SK-N-SH (cell line): ENCODE measurements around the gene KIF6. TPM values are rescaled to one million over a fixed set of nuclear protein-coding genes. Genes with fewer than 3 reads are reported as not detected.
"Not testable (repeated sequence)": the region's sequence is repeated elsewhere in the genome, so short reads cannot be mapped to it uniquely, and the experiment has no call there.

Experiments
- CTCF ChIA-PET: fragments of 300-600, 350-600 bp; formaldehyde crosslinking; extraction: SDS; loops from one replicate; lab custom pipeline; 2021; lab: Yijun Ruan, JAX
- POLR2A ChIA-PET: fragments of 350-600 bp; sonication (Branson Sonifier 250); formaldehyde crosslinking; extraction: SDS; loops from one replicate; lab custom pipeline; 2020; ENCODE audit warnings: antibody characterized with exemption, inconsistent platforms; lab: Yijun Ruan, JAX
- DNase-seq: peaks from one replicate; pipeline ENCODE4 v3.0.0; 2012
- H2AFZ ChIP-seq: fragments of 200-600 bp; sonication (generic); 2 replicates; pipeline ENCODE4 v1.8.1; 2016; ENCODE audit warnings: antibody characterized with exemption, mild to moderate bottlenecking, low read depth
- H3F3A ChIP-seq: fragments of 200-600 bp; sonication (generic); replicated peaks from 2 replicates; pipeline ENCODE3; 2016; ENCODE audit warnings: antibody characterized with exemption, mild to moderate bottlenecking; ENCODE audit not compliant: insufficient read depth
- H3K27ac ChIP-seq, 2 experiments: fragments of 200-500 bp in 1 of 2; fragments of 200-600 bp in 1 of 2; sonication (Bioruptor generic) in 1 of 2; sonication (generic), shearing (Covaris generic) in 1 of 2; 2 replicates each; pipeline versions ENCODE4 v1.5.1 to v1.6.1; 2014 to 2016; ENCODE audit warnings: low read depth in 2 of 2, inconsistent platforms in 1 of 2, low read length in 1 of 2, mild to moderate bottlenecking in 1 of 2, mixed read lengths in 1 of 2
- H3K27me3 ChIP-seq: fragments of 200-600 bp; sonication (generic), shearing (Covaris generic); 2 replicates; pipeline ENCODE4 v1.6.1; 2016; ENCODE audit warnings: mixed run types; ENCODE audit not compliant: insufficient read depth
- H3K36me3 ChIP-seq, 2 experiments: fragments of 200-500 bp in 1 of 2; fragments of 200-600 bp in 1 of 2; sonication (Bioruptor generic) in 1 of 2; sonication (generic) in 1 of 2; replicated peaks in 1 of 2; 2 replicates each; pipeline versions ENCODE3 to v1.5.1; 2014 to 2016; ENCODE audit warnings: low read length in 1 of 2, mild to moderate bottlenecking in 1 of 2; ENCODE audit not compliant: insufficient read depth in 2 of 2, control insufficient read depth in 1 of 2
- H3K4me1 ChIP-seq, 2 experiments: fragments of 200-500 bp in 1 of 2; fragments of 200-600 bp in 1 of 2; sonication (Bioruptor generic) in 1 of 2; sonication (generic), shearing (Covaris generic) in 1 of 2; 2 replicates each; pipeline versions ENCODE4 v1.5.1 to v1.6.1; 2014 to 2016; ENCODE audit warnings: low read depth in 1 of 2, low read length in 1 of 2, mixed run types in 1 of 2; ENCODE audit not compliant: insufficient read depth in 2 of 2, control insufficient read depth in 1 of 2
- H3K4me2 ChIP-seq: fragments of 200-600 bp; sonication (generic), shearing (Covaris generic); 2 replicates; pipeline ENCODE4 v1.6.1; 2017; ENCODE audit warnings: mixed run types
- H3K4me3 ChIP-seq, 2 experiments: fragments of 200-500 bp in 1 of 2; fragments of 200-600 bp in 1 of 2; sonication (Bioruptor generic) in 1 of 2; sonication (generic), shearing (Covaris generic) in 1 of 2; 2 replicates each; pipeline versions ENCODE4 v1.5.1 to v1.8.1; 2014 to 2016; ENCODE audit warnings: low read depth in 2 of 2, inconsistent platforms in 1 of 2, low read length in 1 of 2, mild to moderate bottlenecking in 1 of 2, mixed read lengths in 1 of 2, moderate library complexity in 1 of 2
- H3K79me2 ChIP-seq: fragments of 200-600 bp; sonication (generic); 2 replicates; pipeline ENCODE4 v1.8.1; 2017; ENCODE audit warnings: mild to moderate bottlenecking; ENCODE audit not compliant: insufficient read depth
- H3K9ac ChIP-seq: fragments of 200-600 bp; sonication (generic); 2 replicates; pipeline ENCODE4 v1.6.1; 2017; ENCODE audit warnings: mixed run types
- H3K9me2 ChIP-seq: fragments of 200-600 bp; sonication (generic); 2 replicates; pipeline ENCODE4 v1.6.1; 2017; ENCODE audit warnings: mixed run types
- H3K9me3 ChIP-seq: fragments of 200-600 bp; sonication (generic); 2 replicates; pipeline ENCODE4 v1.6.1; 2017; ENCODE audit warnings: mixed run types, mild to moderate bottlenecking, moderate library complexity
- H4K20me1 ChIP-seq: fragments of 200-600 bp; sonication (generic); 2 replicates; pipeline ENCODE4 v1.6.1; 2017; ENCODE audit warnings: mild to moderate bottlenecking, mixed run types; ENCODE audit not compliant: insufficient read depth
- GABPA ChIP-seq: IDR thresholded peaks from 2 replicates; pipeline ENCODE4 v1.4.0; 2012; ENCODE audit warnings: low read depth, mild to moderate bottlenecking
- JUND ChIP-seq: IDR thresholded peaks from 2 replicates; pipeline ENCODE4 v1.4.0; 2012
- MXI1 ChIP-seq: IDR thresholded peaks from 2 replicates; pipeline ENCODE4 v1.6.1; 2012; ENCODE audit warnings: mild to moderate bottlenecking, low read depth, low read length, improper control_type of control experiment
- NFIC ChIP-seq: IDR thresholded peaks from 2 replicates; pipeline ENCODE4 v1.4.0; 2012; ENCODE audit warnings: borderline replicate concordance
- NRF1 ChIP-seq: IDR thresholded peaks from 2 replicates; pipeline ENCODE4 v1.6.1; 2012; ENCODE audit warnings: low read depth, mild to moderate bottlenecking, low read length
- PBX3 ChIP-seq: IDR thresholded peaks from 2 replicates; pipeline ENCODE4; 2012
- USF1 ChIP-seq: IDR thresholded peaks from 2 replicates; pipeline ENCODE4 v1.4.0; 2012; ENCODE audit warnings: low read depth, borderline replicate concordance
- YY1 ChIP-seq: IDR thresholded peaks from 2 replicates; pipeline ENCODE4 v1.4.0; 2012; ENCODE audit warnings: low read depth, mild to moderate bottlenecking
- WGBS: methylation state at CpG from one replicate; pipeline ENCODE4 v1.1.6; 2017; ENCODE audit warnings: low lambda C conversion rate; 5-methylcytosine and 5-hydroxymethylcytosine counted together
- polyA plus RNA-seq, 3 experiments: library from polyadenylated mRNA; depleted of rRNA; stranded (reverse); fragments of >200 nt; gene quantifications; 2 replicates each; pipeline ENCODE4 v1.2.3, GENCODE V29; 2012
- TF ChIP-seq, protein P1 (sequence below): fragments of 150-350 bp; IDR thresholded peaks from 2 replicates; pipeline ENCODE4 v1.6.1; 2017; ENCODE audit warnings: antibody characterized with exemption, low read length, low read depth, borderline replicate concordance
- TF ChIP-seq, protein P2 (sequence below): IDR thresholded peaks from 2 replicates; pipeline ENCODE4 v1.4.0; 2012; ENCODE audit warnings: low read depth

KIF6 gene
- polyA plus RNA-seq, 1 of the 3 experiments (the other 2 are of a cell fraction): 0.13 TPM

GRCh38 chr6:39484276-39484675 is 240.9 kb downstream of the KIF6 start:
- no peaks in the 10 kb centered on the region for H3F3A ChIP-seq
- no peak overlapping the region for H3K27ac ChIP-seq
- H3K79me2 ChIP-seq: no peaks in the 10 kb centered on the region
- no peak overlapping the region for H3K4me2 ChIP-seq
- CTCF ChIA-PET: no interaction called here
- H3K4me1 ChIP-seq: no peaks in the 10 kb centered on the region; a peak in 1 of 4 replicates
- WGBS: 43% methylated on average over 3 of the region's 3 CpGs
- H3K9ac ChIP-seq: no peak overlapping the region
- no peak for DNase-seq
- H2AFZ ChIP-seq: no peak overlapping the region
- no peak for TF ChIP-seq YY1
- TF ChIP-seq, protein P1, sequence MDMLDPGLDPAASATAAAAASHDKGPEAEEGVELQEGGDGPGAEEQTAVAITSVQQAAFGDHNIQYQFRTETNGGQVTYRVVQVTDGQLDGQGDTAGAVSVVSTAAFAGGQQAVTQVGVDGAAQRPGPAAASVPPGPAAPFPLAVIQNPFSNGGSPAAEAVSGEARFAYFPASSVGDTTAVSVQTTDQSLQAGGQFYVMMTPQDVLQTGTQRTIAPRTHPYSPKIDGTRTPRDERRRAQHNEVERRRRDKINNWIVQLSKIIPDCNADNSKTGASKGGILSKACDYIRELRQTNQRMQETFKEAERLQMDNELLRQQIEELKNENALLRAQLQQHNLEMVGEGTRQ: no peak
- TF ChIP-seq NFIC: no peak
- no peak for TF ChIP-seq GABPA
- no peaks in the 10 kb centered on the region for H3K27me3 ChIP-seq
- no peaks in the 10 kb centered on the region for H3K9me2 ChIP-seq
- no peaks in the 10 kb centered on the region for H4K20me1 ChIP-seq
- POLR2A ChIA-PET: no interaction called here
- H3K36me3 ChIP-seq: no peaks in the 10 kb centered on the region
- no peaks in the 10 kb centered on the region for H3K9me3 ChIP-seq
- H3K4me3 ChIP-seq: no peak overlapping the region

GRCh38 chr6:39479819-39480218 is 245.4 kb downstream of the KIF6 start:
- H3K4me2 ChIP-seq, H3K4me3 ChIP-seq, DNase-seq, H3K4me1 ChIP-seq, H2AFZ ChIP-seq, H3K79me2 ChIP-seq, H3K27ac ChIP-seq, H3K9me2 ChIP-seq, H3K27me3 ChIP-seq, POLR2A ChIA-PET, H3F3A ChIP-seq, H3K9me3 ChIP-seq, H4K20me1 ChIP-seq, H3K9ac ChIP-seq, H3K36me3 ChIP-seq: not testable (repeated sequence)
- CTCF ChIA-PET: interaction anchor here (0.7 kb wide), 1 partner anchor 12 kb away, joined by 5 read pairs; no protein-coding TSS in a partner anchor
- WGBS: 5% methylated on average over 1 of the region's 1 CpG

DNA sequence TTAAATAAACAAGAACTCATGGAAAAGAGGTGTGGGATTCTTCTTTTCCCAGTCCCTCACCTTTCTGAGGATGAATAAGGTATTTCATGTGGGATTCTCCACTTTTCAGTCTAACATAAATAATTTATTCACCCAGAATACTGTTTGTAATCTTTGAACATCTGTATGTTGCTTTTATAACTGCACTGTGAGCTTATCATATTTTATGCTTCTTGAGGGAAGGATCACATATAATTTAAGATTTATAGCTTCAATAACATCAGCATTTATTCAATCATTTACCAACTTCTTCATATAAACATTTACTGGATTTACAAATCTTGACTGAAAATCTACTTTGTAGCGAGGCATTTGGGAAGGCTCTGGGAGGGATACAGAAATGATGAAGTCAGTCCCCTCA is 248.5 kb downstream of the KIF6 start:
- Histone ChIP-seq H3K4me1 (no peaks in the 10 kb centered on the region), H3K4me3 (no peak overlapping the region), H3K9me2 (no peaks in the 10 kb centered on the region), H3K27ac (no peak overlapping the region), H3F3A (no peaks in the 10 kb centered on the region), H3K79me2 (no peaks in the 10 kb centered on the region), H3K9ac (no peak overlapping the region), H3K4me2 (no peak overlapping the region), H4K20me1 (no peaks in the 10 kb centered on the region), H2AFZ (no peak overlapping the region), H3K9me3 (no peaks in the 10 kb centered on the region), H3K36me3 (no peaks in the 10 kb centered on the region), H3K27me3 (no peaks in the 10 kb centered on the region)
- ChIA-PET CTCF (no interaction called here), POLR2A (no interaction called here)
- TF ChIP-seq JUND: no peak
- TF ChIP-seq, protein P2, sequence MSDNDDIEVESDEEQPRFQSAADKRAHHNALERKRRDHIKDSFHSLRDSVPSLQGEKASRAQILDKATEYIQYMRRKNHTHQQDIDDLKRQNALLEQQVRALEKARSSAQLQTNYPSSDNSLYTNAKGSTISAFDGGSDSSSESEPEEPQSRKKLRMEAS: no peak
- TF ChIP-seq PBX3: no peak
- no peak for TF ChIP-seq GABPA
- TF ChIP-seq MXI1: no peak
- TF ChIP-seq NRF1: no peak
- TF ChIP-seq USF1: no peak
- WGBS: 30% methylated on average over 1 of the region's 1 CpG
- no peak for DNase-seq
